Measurements from ENCODE around the gene RLN2. TPM values are rescaled to one million over a fixed set of nuclear protein-coding genes. Genes with fewer than 3 reads are reported as not detected.
"Not testable (repeated sequence)": the region's sequence is repeated elsewhere in the genome, so short reads cannot be mapped to it uniquely, and the experiment has no call there.

Gene RLN2
- total and polyA plus RNA-seq, 8 donors = 0.26 to 0.69 (median 0.46) TPM; not detected in 3

DNA sequence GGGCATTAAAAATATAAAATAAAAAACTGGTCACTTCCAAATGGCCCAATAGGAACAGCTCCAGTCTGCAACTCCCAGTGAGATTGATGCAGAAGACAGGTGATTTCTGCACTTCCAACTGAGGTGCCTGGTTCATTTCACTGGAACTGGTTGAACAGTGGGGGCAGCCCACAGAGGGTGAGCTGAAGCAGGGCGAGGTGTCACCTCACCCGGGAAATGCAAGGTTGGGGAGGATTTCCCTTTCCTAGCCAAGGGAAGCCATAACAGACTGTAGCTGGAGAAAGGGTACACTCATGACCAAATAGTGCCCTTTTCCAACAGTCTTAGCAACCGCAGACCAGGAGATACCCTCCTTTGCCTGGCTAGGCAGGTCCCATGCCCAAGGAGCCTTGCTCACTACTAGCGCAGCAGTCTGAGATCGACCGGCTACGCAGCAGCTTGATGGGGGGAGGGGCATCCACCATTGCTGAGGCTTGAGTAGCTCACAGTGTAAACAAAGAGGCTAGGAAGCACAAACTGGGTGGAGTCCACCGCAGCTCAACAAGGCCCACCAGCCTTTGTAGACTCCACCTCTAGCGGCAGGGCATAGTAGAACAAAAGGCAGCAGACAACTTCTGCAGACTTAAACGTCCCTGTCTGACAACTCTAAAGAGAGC, 22.5 kb upstream of the RLN2 start:
- H3K9me3 ChIP-seq = no peaks in the 10 kb centered on the region
- H3K4me1 ChIP-seq = no peaks in the 10 kb centered on the region
- ATAC-seq (peak; percentile 44 to 84 (median 55)), DNase-seq (peak in 5 of 6 donors; percentile 34 to 58 (median 51)), FAIRE-seq (no peak)
- 49 to 57% methylated on average over 10 of the region's 10 CpGs for WGBS, 2 donors
- TF ChIP-seq, protein P1, sequence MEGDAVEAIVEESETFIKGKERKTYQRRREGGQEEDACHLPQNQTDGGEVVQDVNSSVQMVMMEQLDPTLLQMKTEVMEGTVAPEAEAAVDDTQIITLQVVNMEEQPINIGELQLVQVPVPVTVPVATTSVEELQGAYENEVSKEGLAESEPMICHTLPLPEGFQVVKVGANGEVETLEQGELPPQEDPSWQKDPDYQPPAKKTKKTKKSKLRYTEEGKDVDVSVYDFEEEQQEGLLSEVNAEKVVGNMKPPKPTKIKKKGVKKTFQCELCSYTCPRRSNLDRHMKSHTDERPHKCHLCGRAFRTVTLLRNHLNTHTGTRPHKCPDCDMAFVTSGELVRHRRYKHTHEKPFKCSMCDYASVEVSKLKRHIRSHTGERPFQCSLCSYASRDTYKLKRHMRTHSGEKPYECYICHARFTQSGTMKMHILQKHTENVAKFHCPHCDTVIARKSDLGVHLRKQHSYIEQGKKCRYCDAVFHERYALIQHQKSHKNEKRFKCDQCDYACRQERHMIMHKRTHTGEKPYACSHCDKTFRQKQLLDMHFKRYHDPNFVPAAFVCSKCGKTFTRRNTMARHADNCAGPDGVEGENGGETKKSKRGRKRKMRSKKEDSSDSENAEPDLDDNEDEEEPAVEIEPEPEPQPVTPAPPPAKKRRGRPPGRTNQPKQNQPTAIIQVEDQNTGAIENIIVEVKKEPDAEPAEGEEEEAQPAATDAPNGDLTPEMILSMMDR (IDR thresholded peaks at IDR 0.05) = no peak
- H3K27ac ChIP-seq = no peak overlapping the region
- no peaks in the 10 kb centered on the region for H3K27me3 ChIP-seq
- intact Hi-C loops (cut with DNase I) = no loop called here
- no peak overlapping the region for H3K4me3 ChIP-seq
- H3K36me3 ChIP-seq = no peaks in the 10 kb centered on the region

DNA sequence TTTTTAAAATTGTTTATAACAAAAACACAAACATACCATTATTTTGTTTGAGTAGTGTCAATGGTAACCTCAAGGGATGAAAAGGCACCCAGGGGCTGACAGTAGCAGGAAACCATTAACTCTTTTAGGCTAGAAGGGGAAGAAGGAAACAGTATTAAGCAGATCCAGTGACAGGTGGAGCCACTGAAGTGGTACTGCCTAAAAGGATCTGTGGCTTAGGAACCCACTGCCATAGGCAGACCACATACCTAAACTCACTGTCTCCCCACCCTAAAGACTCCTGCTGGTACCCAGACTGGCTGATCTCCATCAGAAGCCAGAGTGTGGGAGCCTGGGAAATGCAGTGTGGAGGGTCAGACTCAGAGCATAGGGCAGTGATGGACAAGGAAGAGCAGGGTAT, 21.7 kb upstream of the RLN2 start:
- TF ChIP-seq, protein P1 (IDR thresholded peaks at IDR 0.05) = no peak
- ATAC-seq (no peak), DNase-seq (no peak), FAIRE-seq (no peak)
- no peaks in the 10 kb centered on the region for H3K9me3 ChIP-seq
- no peak overlapping the region for H3K4me3 ChIP-seq
- H3K27me3 ChIP-seq = no peaks in the 10 kb centered on the region
- no peaks in the 10 kb centered on the region for H3K4me1 ChIP-seq
- no peaks in the 10 kb centered on the region for H3K36me3 ChIP-seq
- no peak overlapping the region for H3K27ac ChIP-seq
- intact Hi-C loops (cut with DNase I) = no loop called here

DNA sequence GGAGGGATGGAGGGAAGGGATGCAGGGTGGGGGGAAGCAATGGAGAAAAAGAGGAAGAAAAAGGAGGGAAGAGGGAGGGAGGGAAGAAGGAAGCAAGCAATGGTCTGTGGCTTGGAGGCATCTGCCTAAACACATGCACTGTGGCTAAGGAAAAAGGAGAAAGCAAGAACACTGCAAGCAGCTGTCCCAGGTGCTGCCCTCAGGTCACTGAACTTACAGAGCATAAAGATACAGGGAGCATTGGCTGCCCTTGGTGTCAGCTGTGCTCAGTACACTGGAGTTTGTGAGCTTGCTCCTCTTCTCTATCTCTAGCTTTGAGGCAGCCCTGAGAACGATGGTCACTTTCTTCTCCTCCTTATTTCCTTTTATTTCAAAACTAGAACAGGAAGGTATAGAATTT, 17.1 kb upstream of the RLN2 start:
- H3K27me3 ChIP-seq; H3K9me3 ChIP-seq; H3K27ac ChIP-seq; H3K36me3 ChIP-seq; FAIRE-seq; ATAC-seq; H3K4me3 ChIP-seq; DNase-seq; intact Hi-C loops (cut with DNase I); H3K4me1 ChIP-seq: not testable (repeated sequence)
- 51 to 67% methylated on average over 1 of the region's 1 CpG for WGBS, 2 donors

DNA sequence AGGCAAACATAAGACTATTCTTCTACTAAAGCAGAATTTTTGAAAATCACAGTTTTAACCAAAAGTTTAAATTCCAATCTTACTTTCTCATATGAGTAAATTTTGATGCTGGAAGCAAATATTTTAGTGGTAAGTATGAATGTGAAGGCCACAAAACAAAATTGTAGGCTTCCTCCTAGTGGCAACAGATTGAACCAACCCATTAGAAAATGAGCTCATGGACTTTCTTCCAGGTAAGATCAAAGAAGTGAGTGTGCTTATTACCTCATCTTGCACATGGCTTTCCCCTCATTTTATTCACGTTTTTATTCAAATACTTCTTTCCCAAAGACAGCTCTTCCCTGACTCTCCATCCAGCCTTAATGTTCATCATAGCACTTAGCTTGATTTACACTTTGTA, 16.5 kb upstream of the RLN2 start:
- Histone ChIP-seq H3K27me3 (no peaks in the 10 kb centered on the region), H3K4me1 (no peaks in the 10 kb centered on the region), H3K36me3 (no peaks in the 10 kb centered on the region), H3K9me3 (peaks cover 0 to under 1% (median 0%) of the 10 kb centered on the region in 4 donors), H3K27ac (no peak overlapping the region), H3K4me3 (no peak overlapping the region)
- DNase-seq = no peak
- 13 to 36% methylated on average over 1 of the region's 1 CpG for WGBS, 2 donors
- FAIRE-seq = no peak
- TF ChIP-seq, protein P1 (IDR thresholded peaks at IDR 0.05) = no peak
- no peak for ATAC-seq
- intact Hi-C loops (cut with DNase I) = no loop called here

DNA sequence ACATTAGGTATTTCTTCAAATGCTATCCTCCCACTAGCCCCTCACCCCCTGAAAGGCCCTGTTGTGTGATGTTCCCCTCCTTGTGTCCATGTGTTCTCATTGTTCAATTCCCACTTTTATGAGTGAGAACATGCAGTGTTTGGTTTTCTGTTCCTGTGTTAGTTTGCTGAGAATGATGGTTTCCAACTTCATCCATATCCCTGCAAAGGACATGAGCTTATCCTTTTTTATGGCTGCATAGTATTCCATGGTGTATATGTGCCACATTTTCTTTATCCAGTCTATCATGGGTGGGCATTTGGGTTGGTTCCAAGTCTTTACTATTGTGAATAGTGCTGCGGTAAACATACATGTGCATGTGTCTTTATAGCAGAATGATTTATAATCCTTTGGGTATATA, 11.9 kb upstream of the RLN2 start:
- FAIRE-seq = not testable (repeated sequence)
- 95 to 100% methylated on average over 1 of the region's 1 CpG for WGBS, 2 donors

DNA sequence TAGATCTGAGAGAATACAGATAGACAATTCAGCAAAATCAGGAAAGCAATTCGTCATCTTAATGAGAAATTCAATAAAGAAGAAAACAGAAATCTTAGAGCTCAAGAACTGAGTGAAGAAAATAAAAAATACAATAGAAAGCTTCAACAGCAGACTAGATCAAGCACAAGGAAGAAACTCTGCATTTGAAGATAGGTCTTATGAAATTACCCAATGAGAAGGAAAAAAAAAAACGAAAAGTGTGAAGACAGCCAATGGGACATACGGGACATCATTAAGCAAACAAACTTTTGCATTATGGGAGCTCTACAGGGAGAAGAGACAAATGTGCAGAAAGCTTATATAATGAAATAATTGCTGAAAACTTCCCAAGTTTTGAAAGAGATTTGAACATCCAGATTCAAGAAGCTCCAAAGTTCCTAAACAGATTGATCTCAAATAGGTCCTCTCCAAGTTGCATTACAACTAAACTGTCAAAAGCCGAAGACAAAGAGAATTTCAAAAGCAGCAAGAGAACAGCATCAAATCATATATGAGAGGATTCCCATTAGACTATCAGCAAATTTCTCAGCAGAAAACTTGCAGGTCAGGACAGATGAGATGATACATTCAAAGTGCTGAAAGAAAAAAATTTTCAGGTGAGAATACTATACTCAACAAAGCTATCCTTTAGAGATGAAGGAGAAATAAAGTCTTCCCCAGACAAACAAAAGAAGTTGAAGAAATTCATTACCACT, 10.8 kb upstream of the RLN2 start:
- no peaks in the 10 kb centered on the region for H3K27me3 ChIP-seq
- H3K4me3 ChIP-seq = no peak overlapping the region
- TF ChIP-seq, protein P1 (IDR thresholded peaks at IDR 0.05) = no peak
- FAIRE-seq (no peak), ATAC-seq (no peak), DNase-seq (no peak)
- no peaks in the 10 kb centered on the region for H3K4me1 ChIP-seq
- WGBS, 2 donors = 58 to 67% methylated on average over 4 of the region's 4 CpGs
- intact Hi-C loops (cut with DNase I) = no loop called here
- peaks cover 0 to 4% (median 1%) of the 10 kb centered on the region in 4 donors for H3K9me3 ChIP-seq
- no peak overlapping the region for H3K27ac ChIP-seq
- H3K36me3 ChIP-seq = no peaks in the 10 kb centered on the region

More for the DNA sequence above, 11.9 kb upstream of the RLN2 start:
- H3K27ac ChIP-seq; ATAC-seq; H3K27me3 ChIP-seq; H3K4me3 ChIP-seq; intact Hi-C loops (cut with DNase I); DNase-seq; H3K36me3 ChIP-seq; H3K4me1 ChIP-seq; H3K9me3 ChIP-seq: not testable (repeated sequence)

Measured in pancreas (tissue), 10 donors.